ENCODE results near the gene GLRX3.
"Not testable (repeated sequence)": the region's sequence is repeated elsewhere in the genome, so short reads cannot be mapped to it uniquely, and the experiment has no call there.

GRCh38 chr10:130202150-130202549 lies 66.0 kb downstream of the GLRX3 start:
- TF ChIP-seq SUZ12 (IDR thresholded peaks at IDR 0.05; ENCODE audit: extremely low read depth, insufficient read depth, insufficient read length); ZNF274 (IDR thresholded peaks at IDR 0.05; ENCODE audit: low read depth, low read length); YY1 (IDR thresholded peaks at IDR 0.05; ENCODE audit: insufficient read depth, insufficient read length): not testable (repeated sequence)
